HFFc6 (cell line): ENCODE data around the gene TIAM1. TPM values are rescaled to one million over a fixed set of nuclear protein-coding genes. Genes with fewer than 3 reads are reported as not detected.

Experiments
- DNase-seq: peaks from one replicate; pipeline ENCODE4 v3.0.0-alpha.2; 2018
- H3K27ac Mint-ChIP-seq: 2 replicates; pipeline ENCODE4 v1.8.0; 2020; ENCODE audit warnings: mild to moderate bottlenecking, mixed read lengths
- H3K27me3 Mint-ChIP-seq: 2 replicates; pipeline ENCODE4 v1.8.0; 2021; ENCODE audit warnings: mild to moderate bottlenecking, moderate library complexity, mixed read lengths; ENCODE audit not compliant: insufficient read depth
- H3K36me3 Mint-ChIP-seq: 2 replicates; pipeline ENCODE4 v1.8.0; 2021; ENCODE audit warnings: low read depth, mixed read lengths
- H3K4me1 Mint-ChIP-seq: 2 replicates; pipeline ENCODE4 v1.8.0; 2020; ENCODE audit warnings: low read depth, mixed read lengths
- H3K4me3 Mint-ChIP-seq: 2 replicates; pipeline ENCODE4 v1.8.0; 2020; ENCODE audit warnings: mild to moderate bottlenecking, moderate library complexity, mixed read lengths
- H3K9me3 Mint-ChIP-seq: 2 replicates; pipeline ENCODE4 v1.8.0; 2020; ENCODE audit warnings: mild to moderate bottlenecking, mixed read lengths
- total RNA-seq, 6 experiments: library from RNA; stranded (reverse); fragmentation: NEBNext Ultra II Directional; extraction: Animal tissue kit (Norgen Biotek cat#: 25700); gene quantifications; 2 replicates in 1 of 6; 3 replicates in 5 of 6; pipeline ENCODE4 v1.2.3, GENCODE V29; 2021
- TF ChIP-seq, protein P1 (sequence below): fragments of 200-600 bp; sonication (generic); IDR thresholded peaks from 2 replicates; pipeline ENCODE4 v1.5.0; 2021; ENCODE audit warnings: antibody characterized with exemption, mild to moderate bottlenecking

Gene TIAM1
- total RNA-seq, 6 experiments from 2014 or later: 0.02 to 0.43 (median 0.27) TPM; not detected in 1

DNA sequence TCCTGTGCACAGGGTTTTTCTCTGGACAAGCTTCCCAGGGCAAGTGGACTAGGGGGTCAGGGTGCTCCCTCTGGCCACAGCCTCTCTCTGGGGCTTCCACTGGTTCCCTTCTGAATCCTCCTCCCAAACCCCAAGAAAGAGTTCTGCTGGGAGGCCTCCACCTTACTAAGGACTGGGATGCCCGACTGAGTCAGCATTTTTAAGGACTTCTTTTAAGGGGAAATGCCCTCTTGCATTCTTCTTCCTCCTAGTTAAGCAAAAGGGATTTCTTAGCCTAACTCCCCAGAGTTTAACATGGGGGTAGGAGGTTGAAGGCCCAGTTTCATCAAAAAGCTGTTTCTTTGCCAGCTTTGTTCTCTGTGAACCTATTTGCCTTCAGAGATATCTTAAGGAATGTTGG is 206.1 kb downstream of the TIAM1 start:
- H3K9me3 Mint-ChIP-seq: peaks cover 34% of the 10 kb centered on the region

DNA sequence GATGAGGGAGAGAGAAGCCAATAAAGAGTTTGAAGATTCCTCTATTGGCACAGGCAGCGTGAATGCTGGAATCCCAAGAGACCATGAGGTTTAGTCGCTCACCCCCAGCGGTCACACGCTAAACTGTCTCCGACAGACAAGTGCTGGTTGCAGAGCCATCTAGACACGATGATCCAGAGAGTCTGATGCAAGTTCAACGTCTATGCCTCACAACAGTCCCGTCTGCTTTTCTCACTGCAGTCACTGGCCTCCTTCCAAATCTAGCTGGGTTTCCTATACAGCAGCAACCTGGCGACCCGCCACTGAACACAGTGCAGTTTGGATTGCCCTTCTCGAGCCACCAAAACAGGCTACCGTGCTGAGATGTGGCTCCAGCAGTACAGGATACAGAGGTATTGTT is 207.2 kb downstream of the TIAM1 start:
- DNase-seq: no peak
- Mint-ChIP-seq H3K27ac (no peak overlapping the region), H3K36me3 (no peaks in the 10 kb centered on the region), H3K4me3 (no peak overlapping the region), H3K27me3 (no peaks in the 10 kb centered on the region), H3K9me3 (peaks cover 28% of the 10 kb centered on the region), H3K4me1 (no peaks in the 10 kb centered on the region)
- TF ChIP-seq, protein P1, sequence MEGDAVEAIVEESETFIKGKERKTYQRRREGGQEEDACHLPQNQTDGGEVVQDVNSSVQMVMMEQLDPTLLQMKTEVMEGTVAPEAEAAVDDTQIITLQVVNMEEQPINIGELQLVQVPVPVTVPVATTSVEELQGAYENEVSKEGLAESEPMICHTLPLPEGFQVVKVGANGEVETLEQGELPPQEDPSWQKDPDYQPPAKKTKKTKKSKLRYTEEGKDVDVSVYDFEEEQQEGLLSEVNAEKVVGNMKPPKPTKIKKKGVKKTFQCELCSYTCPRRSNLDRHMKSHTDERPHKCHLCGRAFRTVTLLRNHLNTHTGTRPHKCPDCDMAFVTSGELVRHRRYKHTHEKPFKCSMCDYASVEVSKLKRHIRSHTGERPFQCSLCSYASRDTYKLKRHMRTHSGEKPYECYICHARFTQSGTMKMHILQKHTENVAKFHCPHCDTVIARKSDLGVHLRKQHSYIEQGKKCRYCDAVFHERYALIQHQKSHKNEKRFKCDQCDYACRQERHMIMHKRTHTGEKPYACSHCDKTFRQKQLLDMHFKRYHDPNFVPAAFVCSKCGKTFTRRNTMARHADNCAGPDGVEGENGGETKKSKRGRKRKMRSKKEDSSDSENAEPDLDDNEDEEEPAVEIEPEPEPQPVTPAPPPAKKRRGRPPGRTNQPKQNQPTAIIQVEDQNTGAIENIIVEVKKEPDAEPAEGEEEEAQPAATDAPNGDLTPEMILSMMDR: no peak

More for the DNA sequence above, 206.1 kb downstream of the TIAM1 start:
- no peaks in the 10 kb centered on the region for H3K36me3 Mint-ChIP-seq
- H3K27ac Mint-ChIP-seq: no peak overlapping the region
- no peaks in the 10 kb centered on the region for H3K4me1 Mint-ChIP-seq
- no peak for DNase-seq
- H3K4me3 Mint-ChIP-seq: no peak overlapping the region
- H3K27me3 Mint-ChIP-seq: no peaks in the 10 kb centered on the region
- TF ChIP-seq, protein P1: no peak

DNA sequence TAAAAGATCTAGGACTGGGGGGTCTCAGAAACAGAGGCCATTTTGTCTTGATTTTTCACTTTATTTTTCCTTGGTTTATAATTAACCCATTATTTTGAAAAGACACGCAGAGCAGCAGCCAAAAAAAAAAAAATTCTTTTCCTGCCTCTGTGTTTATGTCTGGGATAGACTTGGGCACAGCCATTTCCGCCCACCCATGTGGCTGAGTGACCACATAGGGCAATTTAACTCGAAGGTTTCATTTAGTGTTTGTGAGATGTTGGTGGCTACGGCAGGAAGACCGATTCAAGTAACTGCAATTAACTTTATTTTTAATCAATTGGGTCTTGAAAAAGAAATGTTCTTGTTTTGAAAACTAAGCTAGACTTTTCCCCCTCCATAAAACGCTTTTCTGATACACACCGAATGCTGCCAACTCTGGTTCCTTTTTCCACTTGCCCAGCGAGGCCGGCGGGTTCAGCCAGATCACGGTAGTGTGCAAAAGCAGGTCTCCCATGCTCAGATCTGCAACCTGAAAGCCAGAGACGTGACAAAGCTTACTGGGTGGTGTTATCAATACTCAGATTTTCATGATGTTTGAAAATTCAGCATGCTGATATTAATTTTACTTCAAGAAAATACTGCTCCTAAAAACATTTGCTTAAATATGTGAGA is 208.4 kb downstream of the TIAM1 start:
- Mint-ChIP-seq H3K36me3 (no peaks in the 10 kb centered on the region), H3K9me3 (peaks cover 27% of the 10 kb centered on the region), H3K4me1 (no peaks in the 10 kb centered on the region), H3K27ac (no peak overlapping the region), H3K27me3 (no peaks in the 10 kb centered on the region), H3K4me3 (no peak overlapping the region)
- TF ChIP-seq, protein P1: no peak
- DNase-seq: no peak

DNA sequence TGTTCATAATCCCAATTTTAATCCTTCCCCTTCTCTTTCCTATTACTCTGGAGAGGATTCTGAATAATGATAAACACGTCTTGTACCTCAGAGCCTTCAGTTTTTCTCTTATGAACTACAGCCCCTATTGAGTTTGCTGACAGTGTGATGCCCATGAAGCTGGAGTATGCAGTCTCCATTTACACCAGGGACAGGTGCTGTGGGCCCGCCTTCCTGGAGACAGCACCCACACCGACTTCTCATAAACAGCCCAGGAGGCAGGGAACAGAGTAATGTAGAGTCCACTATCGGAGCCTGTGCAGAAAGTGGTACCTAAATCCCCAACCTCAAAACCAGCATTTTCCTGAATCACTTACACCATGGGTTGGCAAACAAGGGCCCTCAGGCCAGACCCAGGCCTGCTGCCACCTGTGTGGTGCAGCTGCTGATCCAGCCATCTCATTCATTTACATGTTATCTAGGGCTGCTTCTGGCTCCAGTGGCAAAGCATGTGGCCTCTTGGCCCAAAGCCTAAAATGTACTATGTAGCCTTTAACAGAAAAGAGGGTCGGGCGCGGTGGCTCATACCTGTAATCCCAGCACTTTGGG is 210.7 kb downstream of the TIAM1 start:
- DNase-seq: no peak
- Mint-ChIP-seq H3K4me1 (no peaks in the 10 kb centered on the region), H3K36me3 (no peaks in the 10 kb centered on the region), H3K27ac (no peak overlapping the region), H3K9me3 (peaks cover 30% of the 10 kb centered on the region), H3K4me3 (no peak overlapping the region), H3K27me3 (no peaks in the 10 kb centered on the region)
- TF ChIP-seq, protein P1: no peak

DNA sequence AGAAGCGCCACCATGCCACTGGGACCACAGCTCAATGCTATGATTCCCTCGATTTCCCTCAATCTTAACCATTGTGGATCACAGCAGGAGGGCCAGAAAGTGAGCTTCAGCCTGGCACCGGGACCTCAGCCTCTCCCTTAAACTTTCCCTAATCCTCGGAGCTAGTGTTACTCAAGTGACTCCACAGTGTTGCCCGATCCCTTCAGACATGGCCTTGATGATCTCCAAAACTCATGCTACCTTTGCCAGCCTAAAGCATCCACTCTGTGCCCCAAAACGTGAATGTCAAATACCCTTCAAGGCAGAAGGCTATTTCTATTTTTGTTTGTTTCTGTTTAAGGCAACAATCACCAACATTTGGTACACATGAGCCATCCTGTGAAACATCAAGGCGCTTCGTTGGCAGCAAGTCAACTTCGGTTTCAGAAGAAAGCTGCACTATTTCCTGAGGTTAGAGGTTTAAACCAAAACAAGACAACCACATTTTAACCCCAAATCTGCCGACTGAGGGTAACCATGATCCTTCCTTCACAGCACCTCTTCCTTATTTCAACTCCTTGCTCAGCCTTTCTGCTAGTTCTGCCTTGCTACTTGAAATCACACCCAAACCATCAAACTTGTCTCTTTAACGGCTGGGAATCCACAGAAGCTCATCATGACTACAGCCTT is 211.4 kb downstream of the TIAM1 start:
- Mint-ChIP-seq H3K27ac (no peak overlapping the region), H3K4me3 (no peak overlapping the region), H3K36me3 (no peaks in the 10 kb centered on the region), H3K27me3 (no peaks in the 10 kb centered on the region), H3K9me3 (peaks cover 30% of the 10 kb centered on the region), H3K4me1 (no peaks in the 10 kb centered on the region)
- DNase-seq: no peak
- TF ChIP-seq, protein P1: no peak
